ENCODE results near the gene CALHM4.
"Not testable (repeated sequence)": the region's sequence is repeated elsewhere in the genome, so short reads cannot be mapped to it uniquely, and the experiment has no call there.

The CALHM4 gene

DNA sequence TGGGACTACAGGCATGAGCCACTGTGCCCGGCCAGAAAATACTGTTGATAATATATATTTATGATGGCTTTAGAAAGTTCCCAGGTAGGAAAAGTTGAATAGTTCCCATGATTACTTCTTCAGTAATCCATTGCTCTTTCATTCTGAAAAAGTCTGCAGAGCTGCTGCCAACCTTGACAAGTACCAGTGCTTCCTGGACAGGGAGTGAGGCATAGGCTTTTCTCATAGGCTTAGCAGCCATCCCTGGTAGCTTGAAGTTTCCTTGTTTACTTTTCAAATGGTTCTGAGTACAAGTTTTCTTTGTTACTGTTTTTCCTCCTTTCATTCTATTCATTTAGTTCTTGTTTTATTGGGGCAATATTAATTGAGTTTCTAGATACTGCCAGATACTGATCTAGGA, 25.6 kb downstream of the CALHM4 start:
- DNase-seq: no peak

DNA sequence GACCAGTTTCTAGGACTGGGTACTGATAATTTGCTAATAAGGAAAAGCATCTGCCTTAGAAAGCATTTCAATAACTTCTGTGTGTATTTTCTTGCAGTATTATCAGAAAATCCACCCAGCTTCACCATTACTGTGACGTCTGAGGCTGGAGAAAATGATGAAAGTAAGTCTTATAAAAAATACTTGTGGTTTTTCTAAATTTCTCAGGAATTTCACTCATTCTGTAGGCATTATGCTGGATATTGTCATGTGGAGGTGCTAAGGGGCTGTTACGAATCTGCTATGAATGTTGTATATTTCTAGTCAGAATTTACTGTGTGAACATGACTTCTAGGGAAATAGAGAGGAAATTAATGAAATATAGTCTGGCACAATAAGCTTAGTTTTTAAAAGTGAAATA, 26.6 kb downstream of the CALHM4 start:
- no peak for DNase-seq

DNA sequence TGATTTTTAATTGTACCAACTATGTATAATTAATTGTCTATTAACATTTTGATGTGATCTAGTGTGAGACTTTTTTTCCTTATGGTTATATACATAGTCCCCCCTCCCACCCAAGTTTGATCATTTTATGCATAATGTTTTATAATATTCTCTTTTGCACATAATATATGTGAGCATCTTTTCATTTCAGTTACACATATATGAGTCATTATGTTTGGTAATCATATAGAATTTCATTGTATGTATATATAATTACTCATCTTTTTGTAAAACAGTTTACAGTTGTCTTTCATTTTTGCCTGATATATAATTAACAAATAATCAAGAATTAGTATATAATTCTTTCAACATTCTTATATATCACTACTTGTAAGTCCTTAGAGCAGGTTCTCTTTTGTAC, 32.7 kb downstream of the CALHM4 start:
- DNase-seq: no peak

DNA sequence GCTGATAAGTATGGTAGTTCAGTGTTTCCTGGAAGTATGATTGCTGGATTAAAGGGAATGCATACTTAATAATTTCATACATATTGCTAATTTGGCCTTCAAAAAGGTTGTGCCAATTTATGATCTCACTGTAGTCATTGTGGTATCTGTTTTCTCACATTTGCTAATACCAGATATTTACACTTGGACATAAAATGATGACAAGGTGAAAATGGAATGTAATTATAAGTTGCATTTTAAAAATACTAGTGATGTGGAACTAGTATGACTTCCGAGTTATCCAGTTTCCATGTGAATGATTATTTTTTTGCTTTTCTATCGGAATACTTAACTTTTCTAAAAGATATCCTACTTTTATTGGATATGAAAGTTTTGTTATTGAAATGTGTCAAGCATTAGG, 33.2 kb downstream of the CALHM4 start:
- DNase-seq: no peak

DNA sequence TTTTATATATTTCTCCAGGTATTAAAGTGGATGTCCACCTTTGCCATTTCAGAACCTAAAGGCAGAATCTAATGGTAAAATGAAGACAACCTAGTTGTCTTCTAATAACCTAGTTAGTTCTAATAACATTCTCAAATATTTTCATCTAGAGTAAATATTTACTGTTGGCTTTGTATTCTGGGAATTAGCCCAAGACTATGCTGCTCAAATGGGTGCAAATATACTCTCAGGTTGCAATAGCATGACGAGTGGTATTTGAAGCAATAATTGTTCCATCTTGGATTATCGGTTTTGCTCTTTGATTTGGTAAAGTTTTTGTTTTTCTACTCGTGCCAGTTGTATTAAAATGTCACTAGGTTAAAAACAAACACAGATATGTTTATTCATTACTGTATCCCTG, 41.7 kb downstream of the CALHM4 start:
- no peak for DNase-seq

DNA sequence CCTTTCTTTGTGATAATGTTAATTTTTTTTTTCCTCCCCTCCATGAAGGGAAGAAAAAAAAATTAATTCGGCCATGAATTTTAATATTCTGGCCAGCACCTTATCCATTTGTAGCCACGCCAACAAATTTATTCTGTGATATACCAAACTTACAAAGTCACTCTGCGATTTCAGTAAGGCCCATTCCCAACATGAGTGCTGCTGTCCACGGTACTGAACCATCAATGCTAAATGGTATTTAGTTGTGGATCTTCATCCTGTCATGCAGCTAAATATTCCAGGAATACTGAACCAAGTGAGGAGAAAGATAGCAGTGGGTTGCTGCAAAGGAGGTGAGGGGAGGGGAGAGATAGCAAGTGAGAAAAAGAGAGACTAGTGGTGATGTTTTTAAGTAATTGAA, 43.3 kb downstream of the CALHM4 start:
- no peak for DNase-seq

DNA sequence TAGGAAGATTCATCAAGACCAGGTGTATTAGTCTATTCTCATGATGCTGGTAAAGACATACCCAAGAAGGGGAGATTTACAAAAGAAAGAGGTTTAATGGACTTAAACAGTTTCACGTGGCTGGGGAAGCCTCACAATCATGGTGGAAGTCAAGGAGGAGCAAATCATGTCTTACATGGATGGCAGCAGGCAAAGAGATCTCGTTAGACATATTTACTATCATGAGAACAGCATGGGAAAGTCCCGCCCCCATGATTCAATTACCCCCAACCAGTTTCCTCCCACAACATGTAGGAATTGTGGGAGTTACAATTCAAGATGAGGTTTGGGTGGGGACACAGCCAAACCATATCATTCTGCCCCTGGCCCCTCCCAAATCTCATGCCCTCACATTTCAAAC, 50.4 kb downstream of the CALHM4 start:
- DNase-seq: not testable (repeated sequence)

DNA sequence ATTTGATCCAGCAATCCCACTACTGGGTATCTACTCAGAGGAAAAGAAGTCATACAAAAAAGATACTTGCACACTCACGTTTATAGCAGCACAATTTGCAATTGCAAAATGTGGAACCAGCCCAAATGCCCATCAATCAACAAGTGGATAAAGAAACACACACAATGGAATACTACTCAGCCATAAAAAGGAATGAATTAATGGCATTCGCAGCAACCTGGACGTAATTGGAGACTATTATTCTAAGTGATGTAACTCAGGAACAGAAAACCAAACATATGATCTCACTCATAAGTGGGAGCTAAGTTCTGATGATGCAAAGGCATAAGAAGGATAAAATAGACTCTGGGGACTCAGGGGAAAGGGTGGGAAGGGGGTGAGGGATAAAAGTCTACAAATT, 51.3 kb downstream of the CALHM4 start:
- not testable (repeated sequence) for DNase-seq

DNA sequence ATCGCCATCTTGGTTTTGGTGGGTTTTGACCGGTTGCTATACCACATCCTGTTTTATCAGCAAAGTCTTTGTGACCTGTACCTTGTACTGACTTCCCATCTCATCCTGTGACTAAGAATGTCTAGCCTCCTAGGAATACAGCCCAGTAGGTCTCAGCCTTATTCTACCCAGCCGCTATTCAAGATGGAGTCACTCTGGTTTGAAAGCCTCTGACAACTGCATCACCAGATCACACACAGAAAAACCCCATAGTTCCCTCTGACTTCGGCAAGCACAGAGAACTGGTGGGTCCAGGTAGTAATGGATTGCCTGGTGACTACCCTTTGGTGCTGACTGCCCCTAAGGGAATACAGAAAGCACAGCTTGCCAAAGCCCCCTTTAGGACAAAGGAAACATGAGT, 52.4 kb downstream of the CALHM4 start:
- no peak for DNase-seq
